ENCODE measurements around the gene GNG12. TPM values are rescaled to one million over a fixed set of nuclear protein-coding genes. Genes with fewer than 3 reads are reported as not detected.

The GNG12 gene
- total RNA-seq (not detected), total RNA-seq (0 to 1.2 (median 0.14) reads per million in 172 experiments)
- polyA plus RNA-seq (2013, experiment 1 of 2), result not detected
- 1.1 TPM for polyA plus RNA-seq (2013, experiment 2 of 2)

DNA sequence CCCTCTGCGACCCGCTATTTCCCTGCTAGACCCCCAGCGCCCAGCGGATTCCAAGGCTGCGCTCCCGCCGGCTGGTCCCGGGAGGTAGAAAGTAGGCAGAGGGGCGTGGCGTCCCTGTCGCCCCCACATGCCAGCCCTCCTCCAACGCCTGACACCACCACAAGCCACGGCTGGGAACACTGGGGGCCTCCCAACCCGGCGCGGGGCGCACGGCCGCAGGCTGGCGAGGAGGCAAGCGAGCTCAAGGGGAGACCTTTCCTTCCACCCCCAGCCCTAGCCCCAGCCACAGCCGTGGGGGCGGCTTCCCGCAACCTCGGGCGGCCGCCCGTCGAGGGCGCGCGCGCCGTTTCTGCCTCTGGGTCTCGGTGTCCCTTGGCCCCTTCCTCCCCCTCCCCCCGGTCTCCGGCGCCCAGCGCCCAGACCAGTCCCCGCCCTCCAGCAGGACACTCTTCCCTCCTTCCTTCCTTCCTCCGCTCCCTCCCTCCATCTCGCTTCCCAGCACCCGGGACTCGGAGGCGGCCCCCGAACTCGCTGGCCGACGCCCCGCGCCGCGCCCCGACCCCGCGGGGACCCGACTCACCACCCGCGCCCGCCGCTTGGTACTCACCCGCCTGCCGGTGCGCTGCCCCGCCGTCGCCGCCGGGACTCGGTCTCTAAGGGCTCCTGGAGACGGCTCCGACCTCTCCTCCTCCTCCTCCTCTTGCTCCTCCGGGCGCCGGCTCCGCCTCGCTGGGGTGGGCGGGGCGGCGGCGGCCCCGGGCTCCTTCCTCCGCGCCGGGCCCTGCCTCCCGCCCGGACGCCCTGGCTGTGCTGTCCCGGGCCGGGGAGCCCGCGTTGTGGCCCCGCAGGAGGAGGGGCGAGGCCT lies at the start of gene GNG12:
TSS of gene GNG12 (minus strand) at position 731 of the 865 bp plus-strand sequence. CDS start 125,781 bp downstream, outside the sequence.
- Mint-ChIP-seq H3K4me1 (ENCODE audit: low read depth) (peaks cover 10% of the 10 kb centered on the region), H3K27me3 (peaks cover 77% of the 10 kb centered on the region), H3K36me3 (ENCODE audit: low read depth) (no peaks in the 10 kb centered on the region), H3K9me3 (no peaks in the 10 kb centered on the region), H3K4me3 (peak within 1 kb of the TSS; percentile 83), H3K27ac (no peak within 1 kb of the TSS)
- ATAC-seq (ENCODE audit: poor library complexity) (no peak), DNase-seq (peak in 3 of 14 experiments; percentile 4 to 22 (median 11))
- no peak for TF ChIP-seq CTCF (IDR thresholded peaks at IDR 0.05)
- peak within 1 kb of the TSS; percentile 32 for H3K4me3 ChIP-seq (ENCODE audit: low read length)
- peaks cover 36 to 71% of the 10 kb centered on the region in 2 experiments for H3K27me3 ChIP-seq (ENCODE audit: control insufficient read depth in 1 of 2, insufficient read depth in 2 of 2, low read length in 2 of 2)
- intact Hi-C loops (cut with DNase I, micrococcal nuclease), result no loop called here
- peaks cover 15% of the 10 kb centered on the region for H3K4me1 ChIP-seq (ENCODE audit: insufficient read depth, low read length)
- H3K27ac ChIP-seq (ENCODE audit: low read depth in 1 of 2, low read length in 2 of 2), result no peak within 1 kb of the TSS
- ChIA-PET CTCF (no interaction called here), POLR2A (no interaction called here)
- no peaks in the 10 kb centered on the region for H3K36me3 ChIP-seq (ENCODE audit: insufficient read depth, low read length)
- H3K9me3 ChIP-seq (ENCODE audit: control insufficient read depth in 1 of 2, insufficient read depth in 1 of 2, low read length in 2 of 2), result peaks cover 0 to 9% of the 10 kb centered on the region in 2 experiments

GRCh38 chr1:67882196-67882958 lies 49.1 kb upstream of the GNG12 start:
- no peak overlapping the region for H3K4me3 Mint-ChIP-seq
- peaks cover 2% of the 10 kb centered on the region for H3K9me3 Mint-ChIP-seq
- H3K9me3 ChIP-seq (ENCODE audit: control insufficient read depth in 1 of 2, insufficient read depth in 1 of 2, low read length in 2 of 2), result peaks cover 0 to 3% of the 10 kb centered on the region in 2 experiments
- CTCF ChIA-PET, result interaction anchor here (0.6 kb wide), 1 partner anchor 37 kb away, joined by 4 read pairs; no protein-coding TSS in a partner anchor
- H3K4me1 Mint-ChIP-seq (ENCODE audit: low read depth), result no peaks in the 10 kb centered on the region
- H3K27me3 ChIP-seq (ENCODE audit: control insufficient read depth in 1 of 2, insufficient read depth in 2 of 2, low read length in 2 of 2), result peaks cover 0 to 8% of the 10 kb centered on the region in 2 experiments
- DNase-seq (no peak), ATAC-seq (ENCODE audit: poor library complexity) (no peak)
- H3K27ac ChIP-seq (ENCODE audit: low read depth in 1 of 2, low read length in 2 of 2), result no peak overlapping the region
- no peaks in the 10 kb centered on the region for H3K36me3 Mint-ChIP-seq (ENCODE audit: low read depth)
- H3K4me1 ChIP-seq (ENCODE audit: insufficient read depth, low read length), result no peaks in the 10 kb centered on the region
- no peaks in the 10 kb centered on the region for H3K36me3 ChIP-seq (ENCODE audit: insufficient read depth, low read length)
- H3K27me3 Mint-ChIP-seq, result peaks cover 17% of the 10 kb centered on the region
- POLR2A ChIA-PET, result no interaction called here
- TF ChIP-seq CTCF (IDR thresholded peaks at IDR 0.05), result no peak
- intact Hi-C loops (cut with DNase I, micrococcal nuclease), result no loop called here
- H3K4me3 ChIP-seq (ENCODE audit: low read length), result no peak overlapping the region
- H3K27ac Mint-ChIP-seq, result no peak overlapping the region

DNA sequence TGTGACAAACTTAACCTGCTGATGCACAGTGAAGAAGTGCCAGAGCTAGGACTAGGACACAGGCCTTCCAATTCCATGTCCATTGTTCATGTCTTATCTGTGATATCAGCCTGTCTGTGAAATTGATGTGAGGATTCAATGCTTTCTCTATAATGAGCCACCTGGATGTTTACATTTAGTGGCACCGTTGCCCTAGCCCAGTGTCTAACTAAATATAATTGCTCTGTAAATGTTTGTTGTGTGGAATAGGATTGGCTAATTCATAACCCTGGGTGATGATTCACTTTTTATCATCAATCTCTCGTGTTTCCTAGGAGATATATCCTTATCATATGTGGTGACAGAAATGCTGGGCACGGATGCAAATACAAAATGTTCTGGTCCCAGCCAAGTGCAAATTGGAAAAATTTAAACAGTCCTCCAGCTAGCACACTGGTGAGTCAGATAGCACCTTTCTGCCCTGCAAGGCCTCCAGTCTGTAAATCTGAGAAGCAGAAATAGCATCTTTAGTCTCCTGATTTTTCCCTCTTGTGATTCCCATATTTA lies 46.9 kb upstream of the GNG12 start:
- no peak overlapping the region for H3K4me3 ChIP-seq (ENCODE audit: low read length)
- TF ChIP-seq CTCF (IDR thresholded peaks at IDR 0.05), result no peak

More for the DNA sequence above, 46.9 kb upstream of the GNG12 start:
- H3K27ac Mint-ChIP-seq, result no peak overlapping the region
- H3K9me3 Mint-ChIP-seq, result peaks cover 2% of the 10 kb centered on the region
- Histone ChIP-seq H3K27ac (ENCODE audit: low read depth in 1 of 2, low read length in 2 of 2) (no peak overlapping the region), H3K4me1 (ENCODE audit: insufficient read depth, low read length) (no peaks in the 10 kb centered on the region), H3K9me3 (ENCODE audit: control insufficient read depth in 1 of 2, insufficient read depth in 1 of 2, low read length in 2 of 2) (peaks cover 0 to 3% of the 10 kb centered on the region in 2 experiments), H3K36me3 (ENCODE audit: insufficient read depth, low read length) (no peaks in the 10 kb centered on the region), H3K27me3 (ENCODE audit: control insufficient read depth in 1 of 2, insufficient read depth in 2 of 2, low read length in 2 of 2) (peaks cover 0 to 8% of the 10 kb centered on the region in 2 experiments)
- ATAC-seq (ENCODE audit: poor library complexity) (no peak), DNase-seq (no peak)
- ChIA-PET POLR2A (no interaction called here), CTCF (no interaction called here)
- H3K4me1 Mint-ChIP-seq (ENCODE audit: low read depth), result no peaks in the 10 kb centered on the region
- no peak overlapping the region for H3K4me3 Mint-ChIP-seq
- intact Hi-C loops (cut with DNase I, micrococcal nuclease), result no loop called here
- H3K36me3 Mint-ChIP-seq (ENCODE audit: low read depth), result no peaks in the 10 kb centered on the region
- peaks cover 13% of the 10 kb centered on the region for H3K27me3 Mint-ChIP-seq

Measured in CD4-positive, alpha-beta T cell (primary cell).